ENCODE data around the gene ATP2C2.

DNA sequence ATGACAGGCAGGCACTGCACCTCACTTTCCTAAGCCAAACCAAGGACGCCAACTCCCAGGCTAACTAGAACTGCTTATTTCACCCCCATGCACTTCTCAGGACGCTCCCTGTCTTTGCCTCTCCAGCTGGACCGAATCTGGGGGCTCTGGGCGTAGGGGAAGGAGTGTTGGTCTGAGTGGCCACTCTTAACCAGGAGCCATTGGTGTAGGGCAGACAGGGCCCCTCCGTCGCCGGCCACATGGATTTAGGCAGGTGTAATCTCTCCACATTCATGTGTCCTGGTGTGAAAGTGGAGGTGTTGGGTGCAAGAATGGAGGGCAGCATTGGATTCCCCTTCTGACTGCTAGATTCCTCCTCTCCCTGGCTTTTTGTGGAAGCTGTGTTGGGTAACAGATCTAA is 9.8 kb downstream of the ATP2C2 start:
- TF ChIP-seq, protein P1, sequence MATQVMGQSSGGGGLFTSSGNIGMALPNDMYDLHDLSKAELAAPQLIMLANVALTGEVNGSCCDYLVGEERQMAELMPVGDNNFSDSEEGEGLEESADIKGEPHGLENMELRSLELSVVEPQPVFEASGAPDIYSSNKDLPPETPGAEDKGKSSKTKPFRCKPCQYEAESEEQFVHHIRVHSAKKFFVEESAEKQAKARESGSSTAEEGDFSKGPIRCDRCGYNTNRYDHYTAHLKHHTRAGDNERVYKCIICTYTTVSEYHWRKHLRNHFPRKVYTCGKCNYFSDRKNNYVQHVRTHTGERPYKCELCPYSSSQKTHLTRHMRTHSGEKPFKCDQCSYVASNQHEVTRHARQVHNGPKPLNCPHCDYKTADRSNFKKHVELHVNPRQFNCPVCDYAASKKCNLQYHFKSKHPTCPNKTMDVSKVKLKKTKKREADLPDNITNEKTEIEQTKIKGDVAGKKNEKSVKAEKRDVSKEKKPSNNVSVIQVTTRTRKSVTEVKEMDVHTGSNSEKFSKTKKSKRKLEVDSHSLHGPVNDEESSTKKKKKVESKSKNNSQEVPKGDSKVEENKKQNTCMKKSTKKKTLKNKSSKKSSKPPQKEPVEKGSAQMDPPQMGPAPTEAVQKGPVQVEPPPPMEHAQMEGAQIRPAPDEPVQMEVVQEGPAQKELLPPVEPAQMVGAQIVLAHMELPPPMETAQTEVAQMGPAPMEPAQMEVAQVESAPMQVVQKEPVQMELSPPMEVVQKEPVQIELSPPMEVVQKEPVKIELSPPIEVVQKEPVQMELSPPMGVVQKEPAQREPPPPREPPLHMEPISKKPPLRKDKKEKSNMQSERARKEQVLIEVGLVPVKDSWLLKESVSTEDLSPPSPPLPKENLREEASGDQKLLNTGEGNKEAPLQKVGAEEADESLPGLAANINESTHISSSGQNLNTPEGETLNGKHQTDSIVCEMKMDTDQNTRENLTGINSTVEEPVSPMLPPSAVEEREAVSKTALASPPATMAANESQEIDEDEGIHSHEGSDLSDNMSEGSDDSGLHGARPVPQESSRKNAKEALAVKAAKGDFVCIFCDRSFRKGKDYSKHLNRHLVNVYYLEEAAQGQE (IDR thresholded peaks at IDR 0.05; ENCODE audit: unreplicated experiment): no peak
- TF ChIP-seq POLR2AphosphoS5 (IDR thresholded peaks at IDR 0.05; ENCODE audit: low read depth) (no peak), ZNF331 (CRISPR knock-in tag; IDR thresholded peaks at IDR 0.05; ENCODE audit: low read depth) (no peak), JUNB (IDR thresholded peaks at IDR 0.05; ENCODE audit: unreplicated experiment) (no peak), EZH2 (IDR thresholded peaks at IDR 0.05; ENCODE audit: low read depth, unreplicated experiment) (no peak), EZH2phosphoT487 (IDR thresholded peaks at IDR 0.05; ENCODE audit: unreplicated experiment) (no peak)
- TF ChIP-seq, protein P2, sequence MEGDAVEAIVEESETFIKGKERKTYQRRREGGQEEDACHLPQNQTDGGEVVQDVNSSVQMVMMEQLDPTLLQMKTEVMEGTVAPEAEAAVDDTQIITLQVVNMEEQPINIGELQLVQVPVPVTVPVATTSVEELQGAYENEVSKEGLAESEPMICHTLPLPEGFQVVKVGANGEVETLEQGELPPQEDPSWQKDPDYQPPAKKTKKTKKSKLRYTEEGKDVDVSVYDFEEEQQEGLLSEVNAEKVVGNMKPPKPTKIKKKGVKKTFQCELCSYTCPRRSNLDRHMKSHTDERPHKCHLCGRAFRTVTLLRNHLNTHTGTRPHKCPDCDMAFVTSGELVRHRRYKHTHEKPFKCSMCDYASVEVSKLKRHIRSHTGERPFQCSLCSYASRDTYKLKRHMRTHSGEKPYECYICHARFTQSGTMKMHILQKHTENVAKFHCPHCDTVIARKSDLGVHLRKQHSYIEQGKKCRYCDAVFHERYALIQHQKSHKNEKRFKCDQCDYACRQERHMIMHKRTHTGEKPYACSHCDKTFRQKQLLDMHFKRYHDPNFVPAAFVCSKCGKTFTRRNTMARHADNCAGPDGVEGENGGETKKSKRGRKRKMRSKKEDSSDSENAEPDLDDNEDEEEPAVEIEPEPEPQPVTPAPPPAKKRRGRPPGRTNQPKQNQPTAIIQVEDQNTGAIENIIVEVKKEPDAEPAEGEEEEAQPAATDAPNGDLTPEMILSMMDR (conservative IDR thresholded peaks at IDR 0.05; ENCODE audit: low read depth in 2 of 2): no peak
- TF ChIP-seq, protein P3, sequence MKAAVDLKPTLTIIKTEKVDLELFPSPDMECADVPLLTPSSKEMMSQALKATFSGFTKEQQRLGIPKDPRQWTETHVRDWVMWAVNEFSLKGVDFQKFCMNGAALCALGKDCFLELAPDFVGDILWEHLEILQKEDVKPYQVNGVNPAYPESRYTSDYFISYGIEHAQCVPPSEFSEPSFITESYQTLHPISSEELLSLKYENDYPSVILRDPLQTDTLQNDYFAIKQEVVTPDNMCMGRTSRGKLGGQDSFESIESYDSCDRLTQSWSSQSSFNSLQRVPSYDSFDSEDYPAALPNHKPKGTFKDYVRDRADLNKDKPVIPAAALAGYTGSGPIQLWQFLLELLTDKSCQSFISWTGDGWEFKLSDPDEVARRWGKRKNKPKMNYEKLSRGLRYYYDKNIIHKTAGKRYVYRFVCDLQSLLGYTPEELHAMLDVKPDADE (IDR thresholded peaks at IDR 0.05): no peak
